ENCODE measurements around the gene AFDN. TPM values are rescaled to one million over a fixed set of nuclear protein-coding genes. Genes with fewer than 3 reads are reported as not detected.

Gene AFDN
- total and polyA plus RNA-seq, 2 of the 8 experiments (the other 6 are each of a cell fraction or from before 2014, with no cell fraction given), result 53.4 to 192 TPM

GRCh38 chr6:167840160-167840525 lies 13.4 kb downstream of the AFDN start:
- Histone ChIP-seq H4K5ac (ENCODE audit: insufficient read length, low read depth, low read length) (no peak overlapping the region), H2BK120ac (replicated peaks; ENCODE audit: low read depth, low read length) (no peak overlapping the region), H3K4me3 (ENCODE audit: extremely low read depth in 1 of 4, insufficient read depth in 2 of 4, low read depth in 3 of 4, low read length in 4 of 4) (no peak overlapping the region), H4K91ac (replicated peaks; ENCODE audit: insufficient read length, low read length) (no peak overlapping the region), H2AFZ (ENCODE audit: low read length) (no peak overlapping the region), H3K56ac (replicated peaks; ENCODE audit: insufficient read length, low read depth, low read length) (no peak overlapping the region), H3K4me2 (ENCODE audit: insufficient read depth in 1 of 2, low read depth in 2 of 2, low read length in 2 of 2) (no peak overlapping the region; a peak in 1 of 4 replicates), H2BK12ac (ENCODE audit: low read depth, low read length) (no peak overlapping the region), H2BK5ac (ENCODE audit: low read depth, low read length) (no peak overlapping the region), H3K23me2 (ENCODE audit: low read depth, low read length) (no peaks in the 10 kb centered on the region), H2BK20ac (ENCODE audit: low read length) (no peak overlapping the region), H2BK15ac (ENCODE audit: low read length) (no peak overlapping the region), H2AK5ac (ENCODE audit: low read depth, low read length) (no peak overlapping the region), H3K36me3 (ENCODE audit: control insufficient read depth in 2 of 4, insufficient read depth in 4 of 4, low read length in 3 of 4) (no peaks in the 10 kb centered on the region; a peak in 1 of 8 replicates), H4K8ac (ENCODE audit: extremely low read depth, insufficient read depth, low read length) (no peak overlapping the region), H3K14ac (ENCODE audit: insufficient read length) (no peak overlapping the region), H3K79me1 (ENCODE audit: low read depth, low read length) (peaks cover 6% of the 10 kb centered on the region; the same call in 1 of the 2 replicates), H3K9me3 (ENCODE audit: insufficient read depth in 2 of 2, low read depth in 1 of 2, low read length in 1 of 2) (no peaks in the 10 kb centered on the region), H3K4me1 (replicated peaks in 1 of 4; ENCODE audit: control insufficient read depth in 3 of 4, insufficient read depth in 4 of 4, low read length in 3 of 4) (peaks cover 2 to 21% (median 16%) of the 10 kb centered on the region in 4 experiments; a peak in 6 of 7 replicates), H3K27ac (ENCODE audit: low read depth, low read length) (no peak overlapping the region), H3K23ac (ENCODE audit: insufficient read length) (no peak overlapping the region), H3K4ac (replicated peaks; ENCODE audit: insufficient read length, low read depth, low read length) (no peak overlapping the region), H3K79me2 (ENCODE audit: control insufficient read depth in 1 of 2, insufficient read depth in 2 of 2, low read length in 2 of 2) (peaks cover 40 to 100% of the 10 kb centered on the region in 2 experiments), H3K27me3 (replicated peaks in 1 of 4; ENCODE audit: control insufficient read depth in 3 of 4, extremely low read depth in 1 of 4, insufficient read depth in 3 of 4, low read length in 3 of 4) (no peaks in the 10 kb centered on the region), H3K9ac (replicated peaks in 1 of 4; ENCODE audit: extremely low read depth in 1 of 4, low read depth in 3 of 4, low read length in 3 of 4) (no peak overlapping the region), H4K20me1 (replicated peaks in 1 of 2; ENCODE audit: control insufficient read depth in 1 of 2, insufficient read depth in 2 of 2, low read length in 2 of 2) (peaks cover 21 to 24% of the 10 kb centered on the region in 2 experiments), H3K18ac (ENCODE audit: extremely low read depth, low read length) (no peak overlapping the region)
- TF ChIP-seq NRF1 (IDR thresholded peaks at IDR 0.05; ENCODE audit: low read depth, low read length) (no peak), RNF2 (IDR thresholded peaks at IDR 0.05; ENCODE audit: borderline replicate concordance, low read depth, low read length, missing control alignments, poor library complexity, severe bottlenecking) (no peak)
- ChIA-PET CTCF (ENCODE audit: partially characterized antibody) (interaction anchor here (1.0 to 1.4 kb wide), 4 partner anchors 8 to 376 kb away, joined by 3 to 4 read pairs (median 3); no protein-coding TSS in a partner anchor), POLR2A (ENCODE audit: partially characterized antibody) (no interaction called here)
- DNase-seq (ENCODE audit: low read depth in 1 of 2, low spot score in 2 of 2) (no peak), FAIRE-seq (no peak)
- 93% methylated on average over 4 of the region's 4 CpGs; no CpG with 5 or more reads in 1 of the 2 experiments for WGBS, 2 experiments (ENCODE audit: extremely low coverage in 1 of 2, insufficient coverage in 1 of 2, insufficient read length in 1 of 2, insufficient replicate concordance in 2 of 2, low coverage in 1 of 2, low lambda C conversion rate in 2 of 2, missing lambda C conversion rate in 1 of 2)

All from H1 (cell line).